HG03342 (cell line): Measurements from ENCODE around the gene MTAP.

Experiments
- ATAC-seq: cut with Tn5 transposase; IDR thresholded peaks from one replicate; pipeline ENCODE4 v1.9.1; 2021; ENCODE audit warnings: mild to moderate bottlenecking, moderate library complexity; ENCODE audit not compliant: unreplicated experiment

MTAP gene

GRCh38 chr9:21841133-21841532, 38.7 kb downstream of the MTAP start:
- ATAC-seq: no peak

GRCh38 chr9:21848615-21849014, 46.2 kb downstream of the MTAP start:
- no peak for ATAC-seq

DNA sequence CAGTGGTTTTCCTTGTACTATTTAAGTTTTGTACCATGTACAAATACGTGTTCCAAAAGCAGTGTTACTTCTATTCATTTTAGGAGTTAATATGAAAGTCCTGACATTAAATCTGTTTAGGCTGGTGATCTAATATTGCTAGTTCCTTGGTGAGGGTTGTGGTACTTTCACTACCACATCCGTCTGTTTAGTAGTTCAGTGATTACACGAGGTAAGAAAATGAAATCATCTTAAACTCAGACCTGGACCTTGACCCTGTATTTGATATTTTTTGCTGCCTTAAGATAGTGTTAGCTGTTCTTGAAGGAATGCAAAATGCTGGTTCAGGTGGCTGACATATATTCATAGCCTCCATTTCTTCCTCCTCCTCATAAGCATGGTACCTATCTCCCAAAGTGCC, 50.3 kb downstream of the MTAP start:
- ATAC-seq: peak; percentile 98

DNA sequence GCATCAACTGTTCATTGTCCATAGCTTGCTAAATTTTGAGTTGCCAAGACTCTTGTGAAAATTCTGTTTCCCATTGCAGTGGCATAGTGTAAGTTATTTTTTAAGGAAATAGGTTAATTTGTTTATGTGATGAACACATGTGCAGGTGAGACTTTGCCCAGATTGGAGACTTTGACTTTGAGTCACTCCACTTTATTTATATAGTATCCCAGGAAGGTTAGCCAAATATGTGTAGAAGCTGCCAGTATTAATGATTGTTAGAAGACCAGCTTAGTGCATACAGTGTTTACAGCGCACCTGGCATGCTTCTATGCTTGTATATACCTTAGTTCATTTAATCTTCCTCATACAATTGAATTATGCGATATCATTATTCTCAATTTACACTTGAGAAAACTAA, 51.0 kb downstream of the MTAP start:
- no peak for ATAC-seq

DNA sequence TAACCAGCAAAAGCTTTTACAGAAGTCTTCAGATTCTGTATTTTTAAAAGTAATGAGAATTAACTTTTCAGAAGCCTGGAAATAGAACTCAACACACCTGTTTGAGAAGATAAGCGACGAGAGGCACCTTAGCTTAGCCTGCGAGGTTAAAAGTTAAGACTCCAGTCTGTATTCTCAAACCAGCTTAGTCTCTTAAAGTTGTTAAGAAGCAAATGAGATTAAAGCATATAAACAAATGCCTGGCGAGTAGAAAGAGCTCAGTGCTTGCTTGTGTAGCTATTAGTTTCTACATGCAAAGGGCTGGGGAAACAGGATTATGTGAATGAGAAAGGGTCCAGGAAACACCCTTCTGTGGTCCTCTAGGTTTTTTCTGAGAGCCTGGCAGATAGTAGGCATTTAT, 51.7 kb downstream of the MTAP start:
- ATAC-seq: no peak

GRCh38 chr9:21854594-21854993, 52.2 kb downstream of the MTAP start:
- ATAC-seq: no peak

- ATAC-seq: no peak
Measured at GRCh38 chr9:21856301-21857094, 54.1 kb downstream of the MTAP start.

DNA sequence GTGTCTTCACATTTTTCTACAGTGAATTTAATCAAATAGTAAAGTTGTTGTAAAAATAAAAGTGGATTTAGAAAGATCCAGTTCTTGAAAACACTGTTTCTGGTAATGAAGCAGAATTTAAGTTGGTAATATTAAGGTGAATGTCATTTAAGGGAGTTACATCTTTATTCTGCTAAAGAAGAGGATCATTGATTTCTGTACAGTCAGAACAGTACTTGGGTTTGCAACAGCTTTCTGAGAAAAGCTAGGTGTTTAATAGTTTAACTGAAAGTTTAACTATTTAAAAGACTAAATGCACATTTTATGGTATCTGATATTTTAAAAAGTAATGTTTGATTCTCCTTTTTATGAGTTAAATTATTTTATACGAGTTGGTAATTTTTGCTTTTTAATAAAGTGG, 60.4 kb downstream of the MTAP start:
- ATAC-seq: no peak

- no peak for ATAC-seq
Measured at GRCh38 chr9:21864505-21864904, 62.1 kb downstream of the MTAP start.

DNA sequence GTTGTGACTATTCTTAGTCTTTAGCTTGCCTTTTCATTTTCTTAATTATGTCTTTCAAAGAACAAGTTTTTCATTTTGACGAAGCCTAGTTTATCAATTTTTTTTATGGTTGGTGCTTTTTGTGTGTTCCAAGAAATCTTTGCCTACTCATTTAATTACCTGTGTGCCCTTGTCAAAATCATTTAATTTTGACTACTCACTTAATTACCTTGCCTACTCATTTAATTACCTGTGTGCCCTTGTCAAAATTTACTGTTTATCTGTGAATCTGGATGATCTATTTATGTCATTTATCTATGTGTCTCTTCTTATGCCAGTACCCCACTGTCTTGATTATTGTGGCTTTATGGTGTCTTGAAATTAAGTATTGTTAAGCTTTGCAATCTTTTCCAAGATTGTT, 63.9 kb downstream of the MTAP start:
- ATAC-seq: no peak

DNA sequence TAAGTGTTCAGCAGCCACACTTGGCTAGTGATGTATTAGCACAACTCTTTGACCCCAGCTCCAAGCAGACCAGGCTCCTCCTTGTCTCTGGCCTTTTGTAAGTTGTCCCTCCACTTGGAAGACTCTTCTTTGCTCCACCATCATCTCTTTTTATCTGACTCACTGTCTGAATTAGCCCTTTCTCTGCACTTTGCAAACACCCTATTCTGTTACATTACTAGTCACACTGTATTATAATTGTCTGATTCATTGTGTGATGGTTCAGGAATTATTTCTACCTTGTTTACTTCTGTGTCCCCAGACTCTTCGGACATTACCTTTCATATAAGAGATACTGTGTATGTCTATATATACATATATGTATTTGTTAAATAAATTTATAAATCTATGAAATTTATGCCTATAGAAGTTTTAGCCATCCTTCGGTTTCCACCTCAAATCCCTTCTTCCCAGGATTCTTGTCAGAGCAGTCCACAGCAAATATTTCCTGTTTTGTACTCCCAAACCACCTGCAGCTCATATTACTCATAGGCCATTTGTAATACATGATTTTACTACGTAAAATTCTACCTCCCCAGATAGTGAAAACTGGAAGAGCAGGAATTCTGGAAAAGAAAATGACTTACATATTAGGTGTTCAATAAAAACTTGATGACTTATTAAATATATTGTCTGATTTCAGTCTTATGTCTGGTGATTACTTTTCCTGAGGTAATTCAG, 69.0 kb downstream of the MTAP start:
- no peak for ATAC-seq

- ATAC-seq: no peak
Measured at GRCh38 chr9:21872696-21873095, 70.3 kb downstream of the MTAP start.

- no peak for ATAC-seq
Measured at GRCh38 chr9:21873540-21874221, 71.2 kb downstream of the MTAP start.

GRCh38 chr9:21875893-21876292, 73.5 kb downstream of the MTAP start:
- ATAC-seq: no peak

- no peak for ATAC-seq
Measured at GRCh38 chr9:21883642-21884041, 81.2 kb downstream of the MTAP start.

- no peak for ATAC-seq
Measured at GRCh38 chr9:21889673-21890072, 87.2 kb downstream of the MTAP start.

- no peak for ATAC-seq
Measured at GRCh38 chr9:21890696-21891095, 88.3 kb downstream of the MTAP start.

GRCh38 chr9:21901546-21901945, 99.1 kb downstream of the MTAP start:
- no peak for ATAC-seq

- peak; percentile 74 for ATAC-seq
Measured at GRCh38 chr9:21902136-21902535, 99.7 kb downstream of the MTAP start.

DNA sequence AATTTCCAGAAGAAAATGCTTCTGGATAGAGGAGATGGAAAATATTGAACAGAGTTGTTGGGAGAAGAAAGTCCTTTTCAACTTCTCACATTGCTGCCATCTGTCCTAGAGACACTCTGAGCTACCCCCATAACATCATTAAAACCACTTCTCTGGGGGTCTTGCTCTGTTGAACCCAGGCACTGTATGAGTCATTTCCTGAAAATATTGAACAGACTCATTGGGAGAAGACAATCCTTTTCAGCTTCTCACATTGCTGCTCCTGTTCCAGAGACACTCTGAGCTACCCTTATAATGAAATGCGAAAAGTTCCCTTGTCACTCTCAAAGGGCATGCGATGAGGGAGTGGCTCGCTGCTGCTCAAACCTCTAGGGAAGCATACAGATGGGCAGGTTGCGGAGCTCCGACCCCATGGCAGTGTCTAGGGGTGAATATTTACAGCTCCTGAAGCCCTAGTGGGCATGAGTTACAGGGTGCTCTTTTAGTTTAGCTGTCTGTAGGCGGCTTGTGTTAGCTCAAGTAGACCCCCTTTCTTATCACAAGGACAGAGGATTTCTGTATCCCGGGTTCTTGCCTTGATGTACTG, 101.0 kb downstream of the MTAP start:
- ATAC-seq: no peak

GRCh38 chr9:21904371-21904770, 101.9 kb downstream of the MTAP start:
- ATAC-seq: no peak

DNA sequence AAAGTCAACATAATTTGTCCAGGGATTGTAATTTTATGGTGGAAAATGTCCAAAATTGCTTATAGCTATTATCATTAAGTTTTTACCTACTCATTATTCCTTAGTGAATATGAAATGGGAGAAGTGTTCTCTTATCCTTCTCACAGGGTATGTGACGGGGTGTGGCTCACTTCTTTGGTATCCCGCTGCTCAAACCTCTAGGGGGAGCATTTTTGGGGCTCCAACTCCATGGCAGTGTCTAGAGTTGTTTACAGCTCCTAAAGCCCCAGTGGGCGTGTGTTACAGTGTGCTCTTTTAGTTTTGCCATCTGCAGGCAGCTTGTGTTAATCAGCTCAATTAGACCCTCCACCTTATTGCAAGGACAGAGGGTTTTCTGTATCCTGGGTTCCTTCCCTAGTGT, 102.3 kb downstream of the MTAP start:
- no peak for ATAC-seq
